HCEC 1CT (cell line): ENCODE measurements around the gene TRPM1.

Experiments
- DNase-seq: peaks from one replicate; pipeline ENCODE4 v3.0.0-alpha.2; 2017

Gene TRPM1

DNA sequence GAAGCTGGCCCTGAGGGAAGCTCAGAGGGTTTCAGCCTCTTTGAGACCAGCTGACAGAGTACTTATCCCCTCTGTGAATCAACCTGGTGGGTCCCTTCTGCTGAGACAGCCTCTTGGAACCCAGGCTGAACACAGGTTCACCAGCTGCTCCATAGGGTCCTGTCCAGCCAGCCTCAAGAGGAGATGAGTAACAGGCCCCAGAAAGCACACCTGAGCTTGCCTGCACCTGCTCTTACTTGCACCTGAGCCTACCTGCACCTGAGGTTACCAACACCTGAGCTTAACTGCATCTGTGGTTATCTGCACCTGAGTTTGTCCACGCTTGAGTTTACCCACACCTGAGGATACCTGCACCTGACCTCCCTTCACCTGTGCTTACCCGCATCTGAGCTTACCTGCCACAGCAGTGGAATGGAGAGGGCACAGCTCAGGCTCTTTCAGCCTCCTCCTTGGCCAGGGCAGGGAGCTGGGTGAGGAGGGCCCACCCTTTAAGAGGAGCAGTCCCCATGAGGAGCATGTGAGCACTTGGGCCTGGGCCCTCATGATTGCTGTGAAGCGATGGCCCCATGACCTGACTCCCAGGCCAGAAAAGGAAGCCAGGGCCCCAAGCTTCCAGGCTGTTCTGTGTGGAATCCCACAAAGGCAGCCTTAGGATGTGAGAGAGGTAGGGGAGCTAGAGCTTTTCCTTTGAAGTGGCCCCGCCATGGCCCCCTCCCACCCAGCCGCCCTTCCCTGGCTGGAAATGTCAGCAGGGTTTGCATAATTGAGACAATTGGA, at the start of gene TRPM1:
TSS of gene TRPM1 (minus strand) at position 464 of the 777 bp plus-strand sequence. CDS start 20,370 bp downstream, outside the sequence.
- DNase-seq: no peak

GRCh38 chr15:31150732-31151231, 49.3 kb upstream of the TRPM1 start:
- DNase-seq: no peak

- DNase-seq: no peak
Observed at GRCh38 chr15:31149987-31150386, 48.5 kb upstream of the TRPM1 start.

DNA sequence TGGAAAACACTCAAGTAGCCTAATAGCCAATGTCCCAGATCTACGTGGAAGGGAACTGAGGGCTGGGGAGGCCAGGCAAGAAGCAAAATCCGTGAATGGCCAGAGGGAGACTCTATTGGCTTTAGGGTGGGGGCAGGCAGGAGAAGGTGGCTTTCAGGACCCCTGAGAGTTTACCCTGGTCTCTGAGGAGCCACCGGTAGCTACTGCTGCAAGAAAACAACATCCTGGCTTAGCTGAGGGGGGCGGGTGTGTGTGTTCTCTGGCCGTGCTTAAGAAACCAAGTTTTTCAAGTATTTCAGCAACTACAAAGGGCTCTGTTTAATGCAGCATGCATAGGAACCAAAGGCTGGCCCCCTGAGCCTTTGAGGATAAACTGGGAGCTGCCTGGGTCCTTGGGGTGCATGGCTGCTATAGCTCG, 47.6 kb upstream of the TRPM1 start:
- DNase-seq: no peak

- DNase-seq: no peak
Observed at GRCh38 chr15:31148297-31149087, 47.0 kb upstream of the TRPM1 start.

DNA sequence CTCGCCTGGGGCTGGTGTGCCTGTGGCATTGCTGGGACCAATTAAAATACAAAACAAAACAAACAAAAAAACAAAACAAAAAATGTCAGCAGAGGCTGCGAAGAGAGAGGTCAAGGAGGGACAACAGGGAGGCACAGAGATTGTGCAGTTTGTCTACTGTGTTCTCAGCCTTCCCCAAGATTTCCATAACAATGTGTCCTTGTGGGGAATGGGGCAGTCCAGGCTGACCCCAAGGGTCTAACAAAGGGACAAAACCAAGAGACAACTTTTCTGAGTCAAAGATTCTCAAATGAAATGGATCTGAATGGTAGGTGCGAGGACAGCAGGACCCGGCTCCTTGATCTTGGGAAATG, 46.4 kb upstream of the TRPM1 start:
- DNase-seq: no peak

DNA sequence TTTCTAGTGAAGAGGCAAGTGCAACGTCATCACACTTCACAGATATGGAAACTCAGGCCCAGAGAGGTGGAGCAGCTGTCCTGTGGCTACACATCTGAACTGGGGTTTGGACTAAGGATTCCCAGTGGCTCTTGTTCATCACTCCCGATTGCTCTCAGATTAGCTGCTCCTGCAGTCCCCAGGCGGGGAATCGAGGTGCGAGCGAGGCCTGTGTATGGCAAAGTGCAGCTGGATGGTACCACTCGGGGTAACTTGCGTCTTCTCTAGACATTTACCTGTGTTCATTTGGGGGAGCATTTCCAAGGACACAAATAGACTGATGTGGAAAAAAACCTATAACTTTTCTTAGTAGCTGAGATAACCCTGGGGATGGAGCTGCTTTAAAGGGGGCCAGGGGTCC, 45.9 kb upstream of the TRPM1 start:
- no peak for DNase-seq

DNA sequence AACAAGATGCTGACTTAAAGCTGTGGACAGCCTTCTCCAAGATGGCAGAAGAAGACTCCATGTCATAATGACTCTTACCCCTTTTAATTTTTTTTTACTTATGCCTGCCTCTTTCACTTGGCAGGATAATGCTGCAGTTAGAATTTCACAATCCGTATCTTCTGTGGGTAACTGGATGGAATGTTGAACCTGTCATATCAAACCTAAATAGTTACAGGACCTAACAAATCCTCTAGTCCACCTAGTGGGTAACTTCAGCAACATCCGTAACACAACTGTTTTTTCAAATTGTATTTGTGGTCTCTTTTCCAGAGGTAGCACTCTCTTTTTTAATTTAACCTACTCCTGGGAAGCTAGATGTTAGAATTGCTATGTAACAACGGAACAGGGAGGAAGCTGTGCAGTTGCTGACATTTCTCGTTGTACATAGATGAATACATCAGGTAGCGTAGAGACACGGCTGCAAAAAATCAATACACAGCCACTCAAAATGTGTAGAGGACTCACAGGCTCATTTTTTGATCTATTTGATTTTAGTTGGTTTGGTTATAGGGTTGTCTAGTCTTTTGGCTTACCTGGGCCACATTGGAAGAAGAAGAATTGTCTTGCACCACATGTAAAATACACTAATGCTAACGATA, 43.9 kb upstream of the TRPM1 start:
- DNase-seq: peak; percentile 8

DNA sequence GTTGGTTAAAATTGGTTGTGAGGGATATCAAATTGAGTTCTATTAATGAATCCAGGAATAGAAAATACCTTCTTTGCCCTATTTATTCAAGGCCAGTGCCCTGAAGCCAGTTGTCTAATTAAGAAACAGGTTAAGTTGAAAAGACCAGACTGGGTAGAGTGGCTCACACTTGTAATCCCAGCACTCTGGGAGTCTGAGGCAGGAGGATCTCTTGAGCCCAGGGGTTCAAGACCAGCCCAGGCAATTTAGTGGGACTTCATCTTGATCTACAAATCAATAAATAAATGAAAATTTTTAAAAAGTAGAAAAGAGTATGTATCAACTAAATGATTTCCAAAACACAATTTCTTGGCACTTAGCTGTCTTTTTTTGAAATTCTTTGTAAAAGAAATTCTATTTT, 40.3 kb upstream of the TRPM1 start:
- no peak for DNase-seq

- DNase-seq: no peak
Observed at GRCh38 chr15:31136607-31137328, 35.2 kb upstream of the TRPM1 start.

GRCh38 chr15:31136016-31136415, 34.5 kb upstream of the TRPM1 start:
- DNase-seq: no peak

DNA sequence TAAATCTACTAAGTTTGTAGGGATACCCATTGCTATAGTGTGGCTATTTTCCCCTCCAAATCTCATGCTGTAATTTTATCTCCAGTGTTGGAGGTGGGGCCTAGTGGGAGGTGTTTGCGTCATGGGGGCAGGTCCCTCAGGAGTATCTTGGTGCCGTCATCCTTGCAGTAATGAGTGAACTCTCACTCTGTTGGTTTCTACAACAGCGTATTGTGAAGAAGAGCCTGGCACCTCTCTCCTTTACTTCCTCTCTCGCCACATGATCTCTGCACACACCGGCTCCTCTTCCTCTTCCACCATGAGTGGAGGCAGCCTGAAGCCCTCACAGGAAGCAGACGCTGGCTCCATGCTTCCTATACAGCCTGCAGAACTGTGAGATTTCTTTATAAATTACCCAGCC, 34.0 kb upstream of the TRPM1 start:
- DNase-seq: no peak

GRCh38 chr15:31133890-31134289, 32.4 kb upstream of the TRPM1 start:
- no peak for DNase-seq

DNA sequence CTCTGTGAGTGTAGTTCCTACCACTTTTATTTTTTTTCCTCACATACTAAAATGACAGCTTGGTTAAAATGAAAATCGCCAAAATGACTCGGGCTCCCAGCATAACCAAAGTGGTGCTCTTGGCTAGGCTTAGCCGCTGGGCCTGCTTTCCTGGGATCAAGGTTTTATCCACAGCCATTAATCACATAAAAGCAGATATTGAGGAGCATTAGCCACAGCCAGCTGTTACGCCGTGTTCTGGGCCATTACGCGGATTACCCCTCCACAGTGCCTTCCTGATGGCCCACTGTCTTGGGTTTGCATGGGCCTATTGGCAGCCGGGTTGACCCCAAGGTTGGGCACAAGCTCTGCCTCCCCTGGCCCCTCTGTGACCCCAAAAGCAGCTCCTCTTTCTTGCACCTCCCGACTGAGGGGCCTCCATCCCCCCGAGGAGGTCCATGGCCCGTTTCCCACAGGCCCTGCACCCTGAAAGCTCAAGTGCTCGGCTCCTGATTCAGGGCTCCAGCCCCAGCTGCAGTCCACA, 30.4 kb upstream of the TRPM1 start:
- DNase-seq: no peak

GRCh38 chr15:31130576-31131237, 29.2 kb upstream of the TRPM1 start:
- DNase-seq: no peak

GRCh38 chr15:31129769-31130303, 28.3 kb upstream of the TRPM1 start:
- no peak for DNase-seq

DNA sequence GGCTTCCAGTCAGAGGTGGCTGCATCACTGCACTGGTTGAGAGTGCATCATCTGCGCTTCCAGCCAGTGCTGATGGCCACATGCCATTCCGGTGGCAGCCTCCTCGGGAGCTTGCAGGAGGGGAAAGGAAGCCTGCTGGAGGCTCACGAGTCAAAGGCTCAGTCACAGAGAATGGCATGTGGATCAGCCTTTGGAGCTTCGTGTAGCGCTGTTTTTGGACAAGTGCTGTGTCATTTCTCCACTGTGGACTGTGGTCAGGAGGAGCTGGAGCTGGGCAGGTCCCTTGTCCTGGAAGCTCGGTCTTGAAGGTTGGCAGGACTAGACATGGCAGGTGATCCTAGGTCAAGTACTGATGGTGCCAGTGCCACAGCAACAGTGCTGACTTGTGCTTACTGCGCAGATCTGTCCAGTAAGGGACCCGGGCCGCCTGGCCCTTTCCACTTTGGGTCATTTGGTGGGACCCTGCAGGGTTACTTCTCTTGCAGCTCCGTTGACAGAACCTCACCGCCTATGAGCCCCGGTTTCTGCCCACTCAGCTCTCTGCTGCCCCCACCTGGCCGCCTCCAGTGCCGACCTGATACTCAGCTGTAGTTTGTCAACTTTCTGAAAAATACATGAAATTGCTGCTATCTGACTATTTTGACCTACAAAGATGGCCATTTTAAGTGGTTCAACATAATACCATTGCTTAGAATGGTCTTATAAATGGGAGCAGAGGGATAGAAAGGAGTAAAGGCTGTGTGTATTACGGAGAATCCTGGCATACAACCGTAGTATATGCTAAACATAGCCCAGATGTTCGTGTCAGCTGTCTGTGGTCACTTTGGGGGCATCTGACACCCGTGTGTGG, 27.6 kb upstream of the TRPM1 start:
- peak; percentile 13 for DNase-seq

- no peak for DNase-seq
Observed at GRCh38 chr15:31128477-31128876, 27.0 kb upstream of the TRPM1 start.

DNA sequence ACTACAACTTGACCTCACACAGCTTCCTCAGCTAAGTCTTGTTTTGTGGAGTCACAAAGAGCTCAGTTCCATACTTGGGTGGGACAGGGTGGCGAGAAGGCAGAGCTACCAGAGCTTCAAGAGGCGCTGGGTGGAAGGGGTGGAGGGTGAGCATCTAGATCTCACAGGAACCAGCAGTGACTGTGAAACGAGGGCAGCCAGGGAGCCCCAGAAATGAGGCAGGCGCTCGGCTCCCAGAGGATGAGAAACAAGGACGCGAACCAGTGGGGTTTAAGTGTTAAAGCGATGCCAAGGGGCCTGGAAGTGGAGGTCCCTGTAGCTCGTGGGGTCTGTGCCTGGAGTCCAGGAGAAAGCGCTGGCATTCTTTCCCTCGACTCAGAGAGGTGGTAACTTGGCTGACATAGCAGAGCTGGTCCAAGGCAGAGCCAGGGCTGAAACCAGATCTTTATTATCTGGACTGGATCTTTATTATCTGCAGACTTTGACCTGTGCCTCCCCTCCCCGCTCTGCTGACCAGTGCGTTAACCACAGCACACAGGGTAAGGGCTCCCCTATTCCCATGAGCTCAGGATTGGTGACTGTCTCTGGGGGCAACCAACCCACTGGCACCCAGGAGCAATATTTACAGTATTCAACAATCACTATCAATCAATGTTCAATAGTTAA, 26.2 kb upstream of the TRPM1 start:
- no peak for DNase-seq

DNA sequence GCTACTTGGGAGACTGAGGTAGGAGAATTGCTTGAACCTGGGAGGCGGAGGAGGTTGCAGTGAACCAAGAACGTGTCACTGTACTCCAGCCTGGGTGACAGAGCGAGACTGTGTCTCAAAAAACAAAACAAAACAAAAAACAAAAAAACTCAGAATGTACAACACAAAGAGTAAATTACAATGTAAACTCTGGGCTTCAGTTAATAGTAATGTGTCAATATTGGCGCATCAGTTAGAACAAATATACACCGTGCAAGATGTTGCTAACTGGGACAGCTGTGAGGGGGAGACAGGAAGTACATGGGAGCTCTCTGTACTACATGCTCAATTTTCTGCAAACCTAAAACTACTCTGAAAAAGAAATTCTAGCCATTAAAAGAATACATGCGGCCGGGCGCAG, 23.5 kb upstream of the TRPM1 start:
- DNase-seq: no peak
